Left lung (tissue), 14 donors: ENCODE results near the gene FIS1. TPM values are rescaled to one million over a fixed set of nuclear protein-coding genes. Genes with fewer than 3 reads are reported as not detected.
A peak's percentile ranks its signal among the peaks of the same experiment; 100 is the strongest.
"Not testable (repeated sequence)": the region's sequence is repeated elsewhere in the genome, so short reads cannot be mapped to it uniquely, and the experiment has no call there.

ENCODE experiments used
- ATAC-seq: fragments of 200-7000 bp; cut with Tn5 transposase; one replicate; pipeline ENCODE4 v1.9.1; 2020; ENCODE audit warnings: moderate library complexity
- DNase-seq, 4 donors: peaks; one replicate each; pipeline ENCODE4 v3.0.0-alpha.2; 2013 to 2020
- H3K27ac ChIP-seq, 2 donors: fragments of 200-600 bp; sonication (generic) in 1 of 2; one replicate each; pipeline versions ENCODE4 v1.5.0 to v1.8.0; 2020 to 2021
- H3K27me3 ChIP-seq, 2 donors: fragments of 200-600 bp; sonication (generic) in 1 of 2; one replicate each; pipeline versions ENCODE4 v1.5.0 to v1.8.0; 2020 to 2021
- H3K36me3 ChIP-seq, 2 donors: fragments of 200-600 bp; sonication (generic) in 1 of 2; one replicate each; pipeline versions ENCODE4 v1.5.0 to v1.8.0; 2020 to 2021
- H3K4me1 ChIP-seq, 2 donors: fragments of 200-600 bp; one replicate each; pipeline ENCODE4 v1.8.0; 2021
- H3K4me3 ChIP-seq, 2 donors: fragments of 200-600 bp; sonication (generic) in 1 of 2; one replicate each; pipeline versions ENCODE4 v1.5.0 to v1.8.0; 2020 to 2021; ENCODE audit warnings: mild to moderate bottlenecking in 1 of 2
- H3K9me3 ChIP-seq, 2 donors: fragments of 200-600 bp; sonication (generic) in 1 of 2; one replicate each; pipeline versions ENCODE4 v1.5.0 to v1.8.0; 2020 to 2021
- intact Hi-C, 2 donors: fragments of 100-400 bp; cut with DNase I; formaldehyde crosslinking; loops; one replicate each; pipeline versions ENCODE4 v1.11.2 to v1.14.2; 2022
- long read RNA-seq, 12 donors: library from polyadenylated mRNA in 2 of 12; unstranded in 2 of 12; transcript quantifications; one replicate each; pipeline ENCODE4 v2.0.0 and lab custom pipeline, GENCODE V29; 2019 to 2026
- polyA plus RNA-seq, 6 donors: library from polyadenylated mRNA; unstranded; fragments of 120-200 nt; gene quantifications; one replicate each; pipeline ENCODE4 v1.2.1, GENCODE V29; 2013; ENCODE audit not compliant: insufficient read length in 6 of 6
- total RNA-seq, 2 donors: library from RNA; stranded (reverse); fragmentation: NEBNext Ultra II Directional; extraction: Animal tissue kit (Norgen Biotek cat#: 25700); gene quantifications; one replicate each; pipeline ENCODE4 v1.2.1, GENCODE V29; 2021
- TF ChIP-seq, protein P1 (sequence below), 2 donors: fragments of 200-600 bp; sonication (generic) in 1 of 2; IDR thresholded peaks; one replicate each; pipeline versions ENCODE4 v1.5.0 to v1.8.0; 2021; ENCODE audit warnings: antibody characterized with exemption in 2 of 2
- donor health status: DM: no; HTN: yes; CAD: no.
- donor health status: DM: no; HTN: no; CAD: no.

Gene FIS1
- 100 to 1,000 TPM; 144 to 148 TPM for total RNA-seq
- polyA plus RNA-seq, result 100 to 1,000 TPM; 116 to 139 (median 129) TPM
- long read RNA-seq, donor 1, transcript FIS1-201 (5 exons, 734 nt), result major isoform, 141 of 148 reads
- long read RNA-seq, donor 1, partial matches to known transcripts, result 0 of 148 reads
- long read RNA-seq, donor 1, other reads (novel, unspliced or antisense), result 0 of 148 reads
- long read RNA-seq, donor 2, transcript FIS1-201 (5 exons, 734 nt), result major isoform, 90 of 102 reads
- long read RNA-seq, donor 2, partial matches to known transcripts, result 5 of 102 reads
- long read RNA-seq, donor 2, other reads (novel, unspliced or antisense), result 0 of 102 reads
- long read RNA-seq, donor 3, transcript FIS1-201 (5 exons, 734 nt), result major isoform, 101 of 108 reads
- long read RNA-seq, donor 3, partial matches to known transcripts, result 0 of 108 reads
- long read RNA-seq, donor 3, other reads (novel, unspliced or antisense), result 0 of 108 reads
- long read RNA-seq, donor 4, transcript FIS1-207 (4 exons, 915 nt), result minor isoform, 5 of 209 reads
- long read RNA-seq, donor 4, transcript FIS1-201 (5 exons, 734 nt), result major isoform, 194 of 209 reads
- long read RNA-seq, donor 4, partial matches to known transcripts, result 1 of 209 reads
- long read RNA-seq, donor 4, other reads (novel, unspliced or antisense), result 4 of 209 reads
- long read RNA-seq, donor 5, transcript FIS1-201 (5 exons, 734 nt), result major isoform, 125 of 131 reads
- long read RNA-seq, donor 5, partial matches to known transcripts, result 0 of 131 reads
- long read RNA-seq, donor 5, other reads (novel, unspliced or antisense), result 0 of 131 reads
- long read RNA-seq, donor 6, transcript FIS1-204 (4 exons, 745 nt), result minor isoform, 9 of 210 reads
- long read RNA-seq, donor 6, transcript FIS1-201 (5 exons, 734 nt), result major isoform, 174 of 210 reads
- long read RNA-seq, donor 6, partial matches to known transcripts, result 13 of 210 reads
- long read RNA-seq, donor 6, other reads (novel, unspliced or antisense), result 11 of 210 reads
- long read RNA-seq, donor 7, transcript FIS1-201 (5 exons, 734 nt), result major isoform, 92 of 96 reads
- long read RNA-seq, donor 7, partial matches to known transcripts, result 0 of 96 reads
- long read RNA-seq, donor 7, other reads (novel, unspliced or antisense), result 0 of 96 reads
- long read RNA-seq, donor 8, transcript FIS1-201 (5 exons, 734 nt), result major isoform, 58 of 62 reads
- long read RNA-seq, donor 8, partial matches to known transcripts, result 0 of 62 reads
- long read RNA-seq, donor 8, other reads (novel, unspliced or antisense), result 0 of 62 reads
- long read RNA-seq, donor 9, partial matches to known transcripts, result 0 of 1 reads
- long read RNA-seq, donor 9, other reads (novel, unspliced or antisense), result 0 of 1 reads
- long read RNA-seq, donor 10, transcript FIS1-201 (5 exons, 734 nt), result major isoform, 159 of 189 reads
- long read RNA-seq, donor 10, transcript FIS1-204 (4 exons, 745 nt), result minor isoform, 18 of 189 reads
- long read RNA-seq, donor 10, partial matches to known transcripts, result 0 of 189 reads
- long read RNA-seq, donor 10, other reads (novel, unspliced or antisense), result 6 of 189 reads
- long read RNA-seq, donor 11, transcript FIS1-207 (4 exons, 915 nt), result minor isoform, 14 of 183 reads
- long read RNA-seq, donor 11, transcript FIS1-204 (4 exons, 745 nt), result minor isoform, 5 of 183 reads
- long read RNA-seq, donor 11, transcript FIS1-201 (5 exons, 734 nt), result major isoform, 116 of 183 reads
- long read RNA-seq, donor 11, partial matches to known transcripts, result 36 of 183 reads
- long read RNA-seq, donor 11, other reads (novel, unspliced or antisense), result 6 of 183 reads
- long read RNA-seq, donor 12, transcript FIS1-201 (5 exons, 734 nt), result major isoform, 74 of 79 reads
- long read RNA-seq, donor 12, partial matches to known transcripts, result 0 of 79 reads
- long read RNA-seq, donor 12, other reads (novel, unspliced or antisense), result 0 of 79 reads

DNA sequence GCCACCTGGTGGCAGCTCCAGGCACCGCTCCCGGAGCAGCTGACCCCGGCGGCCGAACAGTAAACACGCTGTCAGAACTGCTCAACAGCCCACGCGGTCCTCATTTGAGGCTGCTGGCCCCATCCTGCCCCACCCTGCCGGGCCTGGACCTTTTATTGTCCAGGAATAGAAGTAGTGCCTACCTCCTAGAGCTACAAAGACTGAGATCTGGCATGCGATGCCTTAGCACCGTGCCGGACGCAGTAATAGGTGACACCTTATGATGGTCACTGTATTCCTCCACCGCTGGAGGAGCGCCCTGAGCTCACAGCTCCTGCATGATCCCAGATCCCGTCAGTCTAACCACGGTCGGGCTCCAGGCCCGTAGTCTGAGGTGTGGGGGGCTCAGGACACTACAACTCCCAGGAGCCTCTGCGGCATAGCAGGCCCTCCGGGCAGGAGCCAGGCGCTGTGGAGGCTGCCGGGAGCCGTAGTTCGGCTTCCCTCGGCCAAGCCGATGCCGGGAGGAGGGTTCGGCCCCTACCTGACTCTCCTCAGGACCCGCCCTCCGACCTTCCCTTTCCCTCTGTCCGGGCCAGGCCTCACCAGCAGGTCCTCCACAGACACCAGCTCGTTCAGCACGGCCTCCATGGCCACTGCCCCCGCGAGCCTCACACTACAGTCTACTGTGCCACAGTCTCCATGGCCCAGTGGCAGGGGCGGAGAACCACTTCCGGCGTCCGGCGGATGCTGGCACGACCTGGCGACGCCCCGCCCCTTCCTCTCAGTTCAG is at the start of gene FIS1:
FIS1 (minus strand) TSS at position 707 of the 772 bp plus-strand sequence; CDS start at position 630, 77 bp downstream.
- Histone ChIP-seq H3K4me3 (peak within 1 kb of the TSS; percentile 74 to 94), H3K27ac (peak within 1 kb of the TSS; percentile 86 to 96), H3K4me1 (peaks cover 8 to 69% of the 10 kb centered on the region in 2 donors), H3K9me3 (no peaks in the 10 kb centered on the region), H3K36me3 (peaks cover 0 to 40% of the 10 kb centered on the region in 2 donors), H3K27me3 (no peaks in the 10 kb centered on the region)
- peak; percentile 99 for ATAC-seq
- intact Hi-C loops, result no loop called here
- TF ChIP-seq, protein P1, sequence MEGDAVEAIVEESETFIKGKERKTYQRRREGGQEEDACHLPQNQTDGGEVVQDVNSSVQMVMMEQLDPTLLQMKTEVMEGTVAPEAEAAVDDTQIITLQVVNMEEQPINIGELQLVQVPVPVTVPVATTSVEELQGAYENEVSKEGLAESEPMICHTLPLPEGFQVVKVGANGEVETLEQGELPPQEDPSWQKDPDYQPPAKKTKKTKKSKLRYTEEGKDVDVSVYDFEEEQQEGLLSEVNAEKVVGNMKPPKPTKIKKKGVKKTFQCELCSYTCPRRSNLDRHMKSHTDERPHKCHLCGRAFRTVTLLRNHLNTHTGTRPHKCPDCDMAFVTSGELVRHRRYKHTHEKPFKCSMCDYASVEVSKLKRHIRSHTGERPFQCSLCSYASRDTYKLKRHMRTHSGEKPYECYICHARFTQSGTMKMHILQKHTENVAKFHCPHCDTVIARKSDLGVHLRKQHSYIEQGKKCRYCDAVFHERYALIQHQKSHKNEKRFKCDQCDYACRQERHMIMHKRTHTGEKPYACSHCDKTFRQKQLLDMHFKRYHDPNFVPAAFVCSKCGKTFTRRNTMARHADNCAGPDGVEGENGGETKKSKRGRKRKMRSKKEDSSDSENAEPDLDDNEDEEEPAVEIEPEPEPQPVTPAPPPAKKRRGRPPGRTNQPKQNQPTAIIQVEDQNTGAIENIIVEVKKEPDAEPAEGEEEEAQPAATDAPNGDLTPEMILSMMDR (IDR thresholded peaks at IDR 0.05), result peak; percentile 97 to 98
- DNase-seq, result peak; percentile 92 to 98 (median 94)

- intact Hi-C loops, result no loop called here
- Histone ChIP-seq H3K27ac (no peak overlapping the region), H3K4me3 (no peak overlapping the region), H3K4me1 (no peaks in the 10 kb centered on the region), H3K27me3 (peaks cover 25 to 95% of the 10 kb centered on the region in 2 donors), H3K36me3 (no peaks in the 10 kb centered on the region), H3K9me3 (no peaks in the 10 kb centered on the region)
- ATAC-seq (no peak), DNase-seq (peak in 1 of 4 donors; percentile 15)
- TF ChIP-seq, protein P1 (IDR thresholded peaks at IDR 0.05), result no peak
Observed at GRCh38 chr7:101294039-101294831, 49.4 kb upstream of the FIS1 start.

GRCh38 chr7:101293069-101294021 is 48.5 kb upstream of the FIS1 start:
- ATAC-seq, H3K4me1 ChIP-seq, intact Hi-C loops, H3K9me3 ChIP-seq, H3K36me3 ChIP-seq, H3K27ac ChIP-seq, H3K4me3 ChIP-seq: not testable (repeated sequence)
- DNase-seq, result peak in 1 of 4 donors; percentile 35
- peaks cover 16 to 86% of the 10 kb centered on the region in 2 donors for H3K27me3 ChIP-seq

DNA sequence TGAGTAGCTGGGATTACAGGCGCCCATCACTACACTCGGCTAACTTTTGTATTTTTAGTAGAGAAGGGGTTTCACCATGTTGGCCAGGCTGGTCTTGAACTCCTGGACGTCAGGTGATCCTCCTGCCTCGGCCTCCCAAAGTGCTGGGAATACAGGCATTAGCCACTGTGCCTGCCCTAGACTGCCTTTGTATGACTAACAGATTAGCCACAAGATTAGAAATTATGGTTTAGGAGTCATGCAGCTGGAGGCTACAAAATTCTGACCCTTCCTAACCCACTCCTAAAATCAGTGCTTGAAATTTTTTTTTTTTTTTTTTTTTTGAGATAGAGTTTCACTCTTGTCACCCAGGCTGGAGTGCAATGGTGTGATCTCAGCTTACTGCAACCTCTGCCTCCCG is 47.7 kb upstream of the FIS1 start:
- intact Hi-C loops, result not testable (repeated sequence)
- DNase-seq, result peak in 1 of 4 donors; percentile 4
- peaks cover 9 to 78% of the 10 kb centered on the region in 2 donors for H3K27me3 ChIP-seq

More for the DNA sequence above, 47.7 kb upstream of the FIS1 start:
- H3K27ac ChIP-seq, H3K4me3 ChIP-seq, ATAC-seq, H3K4me1 ChIP-seq, H3K36me3 ChIP-seq, H3K9me3 ChIP-seq: not testable (repeated sequence)
